Occipital lobe (tissue), 1 donor: ENCODE data around the gene CHN2. TPM values are rescaled to one million over a fixed set of nuclear protein-coding genes. Genes with fewer than 3 reads are reported as not detected.

Source experiments
- total RNA-seq: library from RNA; depleted of rRNA; stranded (reverse); fragments of >200 nt; gene quantifications from one replicate; pipeline ENCODE4 v1.2.3, GENCODE V29; 2014

Gene CHN2
- total RNA-seq, 1 donor from 2014 or later = 76.3 TPM

Other genes starting within 250 kb of the CHN2 start
- 10.9 TPM for gene TRIL, start 236.4 kb upstream of the CHN2 start, total RNA-seq
- gene CPVL, start 48.2 kb upstream of the CHN2 start, total RNA-seq = 69.9 TPM